Sciatic nerve (tissue), 2 donors: ENCODE data around the gene PTPRA. TPM values are rescaled to one million over a fixed set of nuclear protein-coding genes. Genes with fewer than 3 reads are reported as not detected.
"Not testable (repeated sequence)": the region's sequence is repeated elsewhere in the genome, so short reads cannot be mapped to it uniquely, and the experiment has no call there.

Source experiments
- ATAC-seq: fragments of 200-7000 bp; cut with Tn5 transposase; one replicate; pipeline ENCODE4 v1.9.1; 2020; ENCODE audit warnings: mild to moderate bottlenecking, moderate library complexity
- DNase-seq: peaks from one replicate; pipeline ENCODE4 v3.0.0-alpha.2; 2020; ENCODE audit warnings: low spot score
- intact Hi-C: fragments of 100-400 bp; cut with DNase I; formaldehyde crosslinking; loops from one replicate; pipeline ENCODE4 v1.14.2; 2022
- total RNA-seq: library from RNA; stranded (reverse); fragmentation: NEBNext Ultra II Directional; extraction: Animal tissue kit (Norgen Biotek cat#: 25700); gene quantifications from one replicate; pipeline ENCODE4 v1.2.1, GENCODE V29; 2021
- donor health status: DM: no; HTN: no; CAD: no.
- donor health status: DM: no; HTN: no; CAD: no.

Gene PTPRA
- total RNA-seq, 1 donor from 2014 or later = 81.7 TPM

GRCh38 chr20:2880650-2881049 is 7.4 kb downstream of the PTPRA start:
- DNase-seq (no peak), ATAC-seq (no peak)
- intact Hi-C loops = no loop called here

GRCh38 chr20:2883726-2884637 is 10.7 kb downstream of the PTPRA start:
- DNase-seq (no peak), ATAC-seq (no peak)
- intact Hi-C loops = no loop called here

- ATAC-seq (no peak), DNase-seq (no peak)
- intact Hi-C loops = no loop called here
Measured at GRCh38 chr20:2887715-2888114, 14.4 kb downstream of the PTPRA start.

GRCh38 chr20:2888224-2888955 is 15.1 kb downstream of the PTPRA start:
- intact Hi-C loops = no loop called here
- ATAC-seq = no peak

GRCh38 chr20:2889209-2889608 is 15.9 kb downstream of the PTPRA start:
- DNase-seq (no peak), ATAC-seq (no peak)
- intact Hi-C loops = no loop called here

More at GRCh38 chr20:2888224-2888955, 15.1 kb downstream of the PTPRA start:
- DNase-seq = no peak

GRCh38 chr20:2889797-2890196 is 16.5 kb downstream of the PTPRA start:
- ATAC-seq = no peak
- intact Hi-C loops = no loop called here

GRCh38 chr20:2890742-2891141 is 17.5 kb downstream of the PTPRA start:
- ATAC-seq (no peak), DNase-seq (no peak)
- intact Hi-C loops = no loop called here

More at GRCh38 chr20:2889797-2890196, 16.5 kb downstream of the PTPRA start:
- DNase-seq = no peak

- ATAC-seq (no peak), DNase-seq (no peak)
- intact Hi-C loops = no loop called here
Measured at GRCh38 chr20:2891343-2891742, 18.1 kb downstream of the PTPRA start.

GRCh38 chr20:2892376-2892775 is 19.1 kb downstream of the PTPRA start:
- intact Hi-C loops = no loop called here
- ATAC-seq (no peak), DNase-seq (no peak)

- ATAC-seq (no peak), DNase-seq (no peak)
- intact Hi-C loops = no loop called here
Measured at GRCh38 chr20:2894221-2894620, 20.9 kb downstream of the PTPRA start.

GRCh38 chr20:2895154-2895553 is 21.9 kb downstream of the PTPRA start:
- DNase-seq, intact Hi-C loops, ATAC-seq: not testable (repeated sequence)

GRCh38 chr20:2899243-2899642 is 26.0 kb downstream of the PTPRA start:
- intact Hi-C loops = no loop called here
- no peak for ATAC-seq
- DNase-seq = no peak

GRCh38 chr20:2900845-2901592 is 27.7 kb downstream of the PTPRA start:
- DNase-seq = no peak
- ATAC-seq = no peak
- intact Hi-C loops = no loop called here

GRCh38 chr20:2902291-2902690 is 29.0 kb downstream of the PTPRA start:
- ATAC-seq = no peak
- intact Hi-C loops = no loop called here
- DNase-seq = no peak

GRCh38 chr20:2902818-2903217 is 29.5 kb downstream of the PTPRA start:
- intact Hi-C loops = no loop called here
- DNase-seq (no peak), ATAC-seq (no peak)

GRCh38 chr20:2903686-2904085 is 30.4 kb downstream of the PTPRA start:
- DNase-seq (no peak), ATAC-seq (no peak)
- intact Hi-C loops = no loop called here

GRCh38 chr20:2907519-2907918 is 34.2 kb downstream of the PTPRA start:
- intact Hi-C loops = no loop called here
- no peak for ATAC-seq

GRCh38 chr20:2909953-2910352 is 36.7 kb downstream of the PTPRA start:
- DNase-seq = no peak
- ATAC-seq = no peak
- intact Hi-C loops = no loop called here

More at GRCh38 chr20:2907519-2907918, 34.2 kb downstream of the PTPRA start:
- DNase-seq = no peak

- ATAC-seq = no peak
- no peak for DNase-seq
- intact Hi-C loops = no loop called here
Measured at GRCh38 chr20:2911200-2911599, 37.9 kb downstream of the PTPRA start.
